Breast epithelium (tissue), 4 donors: ENCODE results near the gene RBMS2. TPM values are rescaled to one million over a fixed set of nuclear protein-coding genes. Genes with fewer than 3 reads are reported as not detected.
"Not testable (repeated sequence)": the region's sequence is repeated elsewhere in the genome, so short reads cannot be mapped to it uniquely, and the experiment has no call there.

Experiments
- DNase-seq, 2 donors: peaks; one replicate each; pipeline ENCODE4 v3.0.0-alpha.2; 2019; ENCODE audit warnings: low spot score in 2 of 2
- H3K27ac ChIP-seq, 2 donors: fragments of 200-600 bp; sonication (generic) in 1 of 2; one replicate each; pipeline ENCODE4 v1.5.1; 2016 to 2019; ENCODE audit warnings: mild to moderate bottlenecking in 1 of 2
- H3K27me3 ChIP-seq, 2 donors: fragments of 200-600 bp; sonication (generic) in 1 of 2; one replicate each; pipeline versions ENCODE4 v1.5.1 to v1.6.0; 2017 to 2019; ENCODE audit warnings: control low read depth in 1 of 2, mild to moderate bottlenecking in 1 of 2
- H3K36me3 ChIP-seq: fragments of 200-600 bp; one replicate; pipeline ENCODE4 v1.5.1; 2019
- H3K4me1 ChIP-seq, 2 donors: fragments of 200-600 bp; sonication (generic); one replicate each; pipeline ENCODE4 v1.5.1; 2016 to 2019; ENCODE audit warnings: control low read depth in 1 of 2
- H3K4me3 ChIP-seq, 3 donors: fragments of 200-600 bp; sonication (generic); 1 replicate in 2 of 3; 2 replicates in 1 of 3; pipeline ENCODE4 v1.5.1; 2016 to 2019; ENCODE audit warnings: mild to moderate bottlenecking in 3 of 3, moderate library complexity in 2 of 3
- H3K9me3 ChIP-seq, 2 donors: fragments of 200-600 bp; sonication (generic) in 1 of 2; one replicate each; pipeline ENCODE4 v1.5.1; 2016 to 2019; ENCODE audit warnings: control low read depth in 1 of 2
- POLR2A ChIP-seq: fragments of 450-650 bp; IDR thresholded peaks from one replicate; pipeline ENCODE4 v1.6.1; 2016; ENCODE audit warnings: antibody characterized with exemption, mild to moderate bottlenecking, moderate library complexity
- POLR2AphosphoS5 ChIP-seq, 3 donors: sonication (generic); formaldehyde crosslinking; IDR thresholded peaks; one replicate each; pipeline ENCODE4 v1.6.1; 2017; ENCODE audit warnings: antibody characterized with exemption in 3 of 3
- intact Hi-C: fragments of 100-400 bp; cut with DNase I; formaldehyde crosslinking; loops from one replicate; pipeline ENCODE4 v1.15.1; 2023; ENCODE audit warnings: low total_unique reads
- total RNA-seq, 3 donors: library from RNA; depleted of rRNA; stranded (reverse); fragments of >200 nt; gene quantifications; one replicate each; pipeline ENCODE4 v1.1.0, GENCODE V29; 2016
- TF ChIP-seq, protein P1 (sequence below), 3 donors: fragments of 450-650 bp; IDR thresholded peaks; one replicate each; pipeline ENCODE4 v1.5.1; 2016 to 2017; ENCODE audit warnings: antibody characterized with exemption in 3 of 3, mild to moderate bottlenecking in 3 of 3, moderate library complexity in 3 of 3

Gene RBMS2
- total RNA-seq, 3 donors from 2014 or later = 22.9 to 27.5 (median 27.2) TPM

DNA sequence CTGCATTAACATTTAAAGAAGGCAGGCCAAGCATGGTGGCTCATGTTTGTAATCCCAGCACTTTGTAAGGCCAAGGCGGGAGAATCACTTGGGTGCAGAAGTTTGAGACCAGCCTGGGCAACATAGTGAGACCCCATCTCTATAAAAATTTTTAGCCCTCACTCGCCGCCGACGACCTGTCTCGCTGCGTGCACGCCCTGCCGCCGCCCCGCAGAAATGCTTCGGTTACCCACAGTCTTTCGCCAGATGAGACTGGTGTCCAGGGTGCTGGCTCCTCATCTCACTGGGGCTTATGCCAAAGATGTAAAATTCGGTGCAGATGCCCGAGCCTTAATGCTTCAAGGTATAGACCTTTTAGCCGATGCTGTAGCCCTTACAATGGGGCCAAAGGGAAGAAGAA, 10.8 kb upstream of the RBMS2 start:
- Histone ChIP-seq H3K36me3 (no peaks in the 10 kb centered on the region), H3K27me3 (no peaks in the 10 kb centered on the region), H3K9me3 (no peaks in the 10 kb centered on the region), H3K4me3 (no peak overlapping the region), H3K27ac (no peak overlapping the region), H3K4me1 (no peaks in the 10 kb centered on the region)
- no peak for TF ChIP-seq POLR2AphosphoS5 (IDR thresholded peaks at IDR 0.05)
- no peak for TF ChIP-seq POLR2A
- TF ChIP-seq, protein P1, sequence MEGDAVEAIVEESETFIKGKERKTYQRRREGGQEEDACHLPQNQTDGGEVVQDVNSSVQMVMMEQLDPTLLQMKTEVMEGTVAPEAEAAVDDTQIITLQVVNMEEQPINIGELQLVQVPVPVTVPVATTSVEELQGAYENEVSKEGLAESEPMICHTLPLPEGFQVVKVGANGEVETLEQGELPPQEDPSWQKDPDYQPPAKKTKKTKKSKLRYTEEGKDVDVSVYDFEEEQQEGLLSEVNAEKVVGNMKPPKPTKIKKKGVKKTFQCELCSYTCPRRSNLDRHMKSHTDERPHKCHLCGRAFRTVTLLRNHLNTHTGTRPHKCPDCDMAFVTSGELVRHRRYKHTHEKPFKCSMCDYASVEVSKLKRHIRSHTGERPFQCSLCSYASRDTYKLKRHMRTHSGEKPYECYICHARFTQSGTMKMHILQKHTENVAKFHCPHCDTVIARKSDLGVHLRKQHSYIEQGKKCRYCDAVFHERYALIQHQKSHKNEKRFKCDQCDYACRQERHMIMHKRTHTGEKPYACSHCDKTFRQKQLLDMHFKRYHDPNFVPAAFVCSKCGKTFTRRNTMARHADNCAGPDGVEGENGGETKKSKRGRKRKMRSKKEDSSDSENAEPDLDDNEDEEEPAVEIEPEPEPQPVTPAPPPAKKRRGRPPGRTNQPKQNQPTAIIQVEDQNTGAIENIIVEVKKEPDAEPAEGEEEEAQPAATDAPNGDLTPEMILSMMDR (IDR thresholded peaks at IDR 0.05) = no peak
- DNase-seq = no peak
- intact Hi-C loops = loop anchor here (5.0 to 10.0 kb wide), 2 partner anchors 64 to 87 kb away; no protein-coding TSS in a partner anchor

DNA sequence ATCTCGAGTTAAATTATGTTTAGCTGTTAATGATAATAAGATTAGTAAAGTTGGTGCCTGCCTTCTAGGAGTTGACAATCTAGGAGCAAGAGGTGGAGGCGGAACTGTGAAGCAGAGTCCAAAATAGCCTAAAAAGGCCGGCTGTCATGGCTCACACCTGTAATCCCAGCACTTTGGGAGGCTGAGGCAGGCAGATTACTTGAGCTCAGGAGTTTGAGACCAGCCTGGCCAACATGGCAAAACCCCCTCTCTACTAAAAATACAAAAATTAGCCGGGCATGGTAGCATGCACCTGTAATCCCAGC, 7.7 kb upstream of the RBMS2 start:
- intact Hi-C loops = loop anchor here (5.0 to 10.0 kb wide), 2 partner anchors 61 to 83 kb away; no protein-coding TSS in a partner anchor
- DNase-seq, H3K4me1 ChIP-seq, H3K4me3 ChIP-seq, H3K27ac ChIP-seq, H3K27me3 ChIP-seq, H3K36me3 ChIP-seq, H3K9me3 ChIP-seq: not testable (repeated sequence)
- TF ChIP-seq, protein P1 (IDR thresholded peaks at IDR 0.05) = peak in 1 of 3 donors; percentile 7

DNA sequence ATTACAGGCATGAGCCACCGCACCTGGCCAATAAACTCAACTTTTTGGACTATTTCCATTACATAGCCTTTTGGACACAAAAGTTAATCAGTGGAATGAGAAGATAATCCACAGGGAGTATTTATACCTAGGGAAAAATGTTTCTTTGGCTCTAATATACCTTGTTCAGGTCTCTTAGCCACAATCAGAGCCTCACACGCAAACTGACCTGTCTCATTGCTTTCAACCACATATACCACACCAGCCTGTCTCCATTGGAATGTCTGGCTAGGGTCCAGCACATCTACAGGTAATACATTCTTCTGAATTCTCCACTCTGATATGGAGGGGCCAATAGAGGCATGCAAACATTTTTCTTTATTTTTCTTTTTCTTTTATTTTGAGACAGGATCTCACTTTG, 3.8 kb upstream of the RBMS2 start:
- no peak for DNase-seq
- intact Hi-C loops = loop anchor here (10.0 kb wide), 1 partner anchor 57 kb away; no protein-coding TSS in a partner anchor
- Histone ChIP-seq H3K9me3 (no peaks in the 10 kb centered on the region), H3K36me3 (no peaks in the 10 kb centered on the region), H3K27me3 (no peaks in the 10 kb centered on the region), H3K4me3 (no peak overlapping the region), H3K4me1 (peaks cover 0 to 4% of the 10 kb centered on the region in 2 donors), H3K27ac (no peak overlapping the region)
- TF ChIP-seq POLR2AphosphoS5 (IDR thresholded peaks at IDR 0.05) = no peak
- no peak for TF ChIP-seq POLR2A
- TF ChIP-seq, protein P1 (IDR thresholded peaks at IDR 0.05) = no peak

GRCh38 chr12:56518570-56518969, 3.0 kb upstream of the RBMS2 start:
- no peaks in the 10 kb centered on the region for H3K36me3 ChIP-seq
- TF ChIP-seq POLR2A (no peak), POLR2AphosphoS5 (IDR thresholded peaks at IDR 0.05) (no peak)
- TF ChIP-seq, protein P1 (IDR thresholded peaks at IDR 0.05) = no peak
- no peaks in the 10 kb centered on the region for H3K9me3 ChIP-seq
- no peak overlapping the region for H3K27ac ChIP-seq
- intact Hi-C loops = loop anchor here (10.0 kb wide), 1 partner anchor 56 kb away; no protein-coding TSS in a partner anchor
- no peak overlapping the region for H3K4me3 ChIP-seq
- DNase-seq = no peak
- H3K4me1 ChIP-seq = peaks cover under 1 to 4% of the 10 kb centered on the region in 2 donors
- H3K27me3 ChIP-seq = no peaks in the 10 kb centered on the region

DNA sequence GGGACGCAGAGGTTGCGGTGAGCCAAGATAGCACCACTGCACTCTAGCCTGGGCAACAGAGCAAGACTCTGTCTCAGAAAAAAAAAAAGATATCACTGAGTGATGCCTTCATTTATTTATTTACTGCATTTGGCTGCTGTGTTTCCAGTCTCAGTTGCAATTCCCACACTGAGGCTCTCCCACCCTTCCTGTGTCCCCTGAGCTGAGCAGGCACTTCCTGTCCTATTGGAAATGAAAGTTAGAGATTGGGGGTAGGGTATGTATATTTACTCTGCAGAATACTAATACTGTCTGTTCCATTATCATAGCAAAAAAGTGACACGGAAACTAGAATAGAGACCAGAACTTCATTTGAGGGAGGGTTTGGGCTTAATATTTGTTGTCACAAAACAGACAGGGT, 1.6 kb upstream of the RBMS2 start:
- no peaks in the 10 kb centered on the region for H3K9me3 ChIP-seq
- H3K36me3 ChIP-seq = no peaks in the 10 kb centered on the region
- TF ChIP-seq POLR2A = no peak
- no peak for TF ChIP-seq POLR2AphosphoS5 (IDR thresholded peaks at IDR 0.05)
- TF ChIP-seq, protein P1 (IDR thresholded peaks at IDR 0.05) = no peak
- intact Hi-C loops = no loop called here
- H3K4me1 ChIP-seq = peaks cover 4 to 6% of the 10 kb centered on the region in 2 donors
- H3K27me3 ChIP-seq = no peaks in the 10 kb centered on the region
- H3K27ac ChIP-seq = peak overlapping the region; percentile 85 to 96
- H3K4me3 ChIP-seq = peak overlapping the region; percentile 58 to 71 (median 61)
- no peak for DNase-seq
